Stomach (tissue), 4 donors: Measurements from ENCODE around the gene STK39.

Experiments used
- CTCF ChIP-seq, 7 experiments: fragments of 450-650 bp in 4 of 7; fragments of 200-600 bp in 3 of 7; sonication (generic) in 3 of 7; IDR thresholded peaks; one replicate each; pipeline ENCODE4 v1.5.1; 2016 to 2019; ENCODE audit warnings: antibody characterized with exemption in 7 of 7, control low read depth in 2 of 7, mild to moderate bottlenecking in 1 of 7
- EP300 ChIP-seq: sonication (generic); formaldehyde crosslinking; IDR thresholded peaks from one replicate; pipeline ENCODE4 v1.6.1; 2017; ENCODE audit warnings: antibody characterized with exemption
- POLR2A ChIP-seq, 4 donors: fragments of 450-650 bp; IDR thresholded peaks; one replicate each; pipeline ENCODE4 v1.6.1; 2016; ENCODE audit warnings: antibody characterized with exemption in 4 of 4, control low read depth in 2 of 4, mild to moderate bottlenecking in 1 of 4, moderate library complexity in 1 of 4
- POLR2AphosphoS5 ChIP-seq, 3 donors: sonication (generic); formaldehyde crosslinking; IDR thresholded peaks; one replicate each; pipeline ENCODE4 v1.6.1; 2016; ENCODE audit warnings: antibody characterized with exemption in 3 of 3

GRCh38 chr2:168191955-168192785, 55.2 kb downstream of the STK39 start:
- TF ChIP-seq CTCF (IDR thresholded peaks at IDR 0.05) (no peak), POLR2AphosphoS5 (IDR thresholded peaks at IDR 0.05) (no peak), EP300 (no peak), POLR2A (IDR thresholded peaks at IDR 0.05) (no peak)
